HepG2 (cell line): ENCODE results near the gene GNPDA1. TPM values are rescaled to one million over a fixed set of nuclear protein-coding genes. Genes with fewer than 3 reads are reported as not detected.

Experiments
- ATAC-seq: fragments of 200-7000 bp; cut with Tn5 transposase; 3 replicates; pipeline ENCODE4 v1.9.1; 2020; ENCODE audit warnings: mild to moderate bottlenecking, moderate library complexity
- BruUV-seq: library from RNA; stranded (reverse); fragments of 400-500 nt; replicated peaks from 2 replicates; lab custom pipeline; 2021; lab: Mats Ljungman, UMichigan
- CTCF ChIA-PET: fragments of 300-600 bp; formaldehyde crosslinking; extraction: SDS; loops from one replicate; lab custom pipeline; 2021; ENCODE audit warnings: low total read pairs, inconsistent platforms, low intra/inter-chr PET ratio; lab: Yijun Ruan, JAX
- POLR2A ChIA-PET: fragments of 350-600 bp; sonication (Branson Sonifier 250); formaldehyde crosslinking; loops from one replicate; lab custom pipeline; 2020; ENCODE audit warnings: antibody characterized with exemption, inconsistent platforms; lab: Yijun Ruan, JAX
- DNase-seq: peaks from one replicate; pipeline ENCODE4 v3.0.0-alpha.2; 2015; ENCODE audit warnings: low spot score
- FAIRE-seq: peaks from 3 replicates; lab custom pipeline; 2011; peaks lifted over from hg19 to GRCh38; lab: Jason Lieb, UNC
- H2AFZ ChIP-seq: one replicate; pipeline ENCODE4 v1.6.1; 2011; ENCODE audit warnings: low read length, inconsistent platforms
- H3K27ac ChIP-seq: fragments of 300-600 bp; 3 replicates; pipeline ENCODE4 v1.8.0; 2011; ENCODE audit warnings: mixed run types, mild to moderate bottlenecking, mixed read lengths, low read length, inconsistent platforms; ENCODE audit not compliant: insufficient read depth; ENCODE audit errors: extremely low read length
- H3K27me3 ChIP-seq, 2 experiments: fragments of 200-600 bp in 1 of 2; 2 replicates in 1 of 2; 3 replicates in 1 of 2; pipeline versions ENCODE4 v1.6.0 to v1.8.0; 2011; ENCODE audit warnings: low read length in 2 of 2, mild to moderate bottlenecking in 2 of 2, moderate library complexity in 2 of 2, inconsistent platforms in 1 of 2; ENCODE audit not compliant: insufficient read depth in 2 of 2, control insufficient read depth in 1 of 2
- H3K36me3 ChIP-seq, 2 experiments: fragments of 200-600 bp in 1 of 2; replicated peaks in 1 of 2; 2 replicates in 1 of 2; 3 replicates in 1 of 2; pipeline versions ENCODE4 v1.5.1 to v1.8.0; 2011; ENCODE audit warnings: low read length in 2 of 2, inconsistent platforms in 1 of 2; ENCODE audit not compliant: insufficient read depth in 2 of 2, control insufficient read depth in 1 of 2
- H3K4me1 ChIP-seq: 2 replicates; pipeline ENCODE4 v1.5.1; 2012; ENCODE audit warnings: low read length, inconsistent platforms; ENCODE audit not compliant: insufficient read depth
- H3K4me2 ChIP-seq: 2 replicates; pipeline ENCODE4 v1.6.0; 2011; ENCODE audit warnings: low read depth, low read length, inconsistent platforms
- H3K4me3 ChIP-seq, 3 experiments: fragments of 200-600 bp in 1 of 3; sonication (generic), shearing (Covaris generic) in 1 of 3; replicated peaks in 1 of 3; 2 replicates each; pipeline ENCODE4 v1.5.1; 2011 to 2016; ENCODE audit warnings: low read length in 3 of 3, inconsistent platforms in 2 of 3, low read depth in 2 of 3, mild to moderate bottlenecking in 2 of 3, control low read depth in 1 of 3, mixed read lengths in 1 of 3; ENCODE audit not compliant: insufficient read depth in 1 of 3
- H3K79me2 ChIP-seq: one replicate; pipeline ENCODE4 v1.6.1; 2011; ENCODE audit warnings: low read length, inconsistent platforms; ENCODE audit not compliant: insufficient read depth
- H3K9ac ChIP-seq: 2 replicates; pipeline ENCODE4 v1.6.0; 2011; ENCODE audit warnings: mild to moderate bottlenecking, low read depth, low read length, inconsistent platforms; ENCODE audit not compliant: insufficient read depth
- H3K9me3 ChIP-seq: 2 replicates; pipeline ENCODE4 v1.5.1; 2012; ENCODE audit warnings: mild to moderate bottlenecking, low read length
- H4K20me1 ChIP-seq: 2 replicates; pipeline ENCODE4 v1.6.0; 2011; ENCODE audit warnings: inconsistent platforms, mild to moderate bottlenecking, low read length, moderate library complexity; ENCODE audit not compliant: insufficient read depth
- ADNP ChIP-seq: sonication (generic); formaldehyde crosslinking; IDR thresholded peaks from 2 replicates; pipeline ENCODE4 v1.4.0; 2020; ENCODE audit warnings: missing genetic modification reagents
- DRAP1 ChIP-seq: IDR thresholded peaks from 2 replicates; pipeline ENCODE4 v1.6.1; 2016; ENCODE audit warnings: missing genetic modification reagents, missing compliant biosample characterization
- KDM2A ChIP-seq: sonication (generic); formaldehyde crosslinking; IDR thresholded peaks from 2 replicates; pipeline ENCODE4 v1.4.0; 2020; ENCODE audit warnings: low read depth, missing genetic modification reagents, borderline replicate concordance
- RFXANK ChIP-seq: IDR thresholded peaks from 2 replicates; pipeline ENCODE4 v1.6.1; 2016
- SP140L ChIP-seq: sonication (generic); formaldehyde crosslinking; IDR thresholded peaks from 2 replicates; pipeline ENCODE4 v1.4.0; 2020; ENCODE audit warnings: missing genetic modification reagents, borderline replicate concordance
- TBP ChIP-seq: sonication (generic); formaldehyde crosslinking; IDR thresholded peaks from 2 replicates; pipeline ENCODE4 v1.5.0; 2020; ENCODE audit warnings: missing genetic modification reagents
- ZFX ChIP-seq: sonication (generic); formaldehyde crosslinking; IDR thresholded peaks from 2 replicates; pipeline ENCODE4 v1.4.0; 2020; ENCODE audit warnings: mild to moderate bottlenecking, low read depth, missing genetic modification reagents, moderate library complexity
- ZNF615 ChIP-seq: sonication (generic); formaldehyde crosslinking; IDR thresholded peaks from 2 replicates; pipeline ENCODE4 v1.5.0; 2020; ENCODE audit warnings: mild to moderate bottlenecking, missing genetic modification reagents, borderline replicate concordance
- WGBS: methylation state at CpG from one replicate; pipeline ENCODE4 v1.1.6; 2017; ENCODE audit warnings: low lambda C conversion rate; 5-methylcytosine and 5-hydroxymethylcytosine counted together
- in situ Hi-C: cut with HindIII; loops from 2 replicates; pipeline ENCODE4 v1.10.0; 2017; ENCODE audit warnings: low pct_unique_long_range_greater_than_20kb; ENCODE audit not compliant: extremely low pct_ligation_motif_present
- intact Hi-C: fragments of 100-400 bp; cut with micrococcal nuclease; formaldehyde crosslinking; loops from one replicate; pipeline ENCODE4 v1.10.0; 2022; ENCODE audit not compliant: unreplicated experiment
- polyA plus RNA-seq, 8 experiments: library from polyadenylated mRNA; depleted of rRNA in 3 of 8; stranded (reverse) in 7 of 8; unstranded in 1 of 8; fragments of >200 nt; fragmentation: Illumina TruSeq in 4 of 8; extraction: Trizol in 4 of 8; gene quantifications; 2 replicates each; pipeline versions ENCODE4 v1.2.1 to v1.2.3, GENCODE V29; 2011 to 2016; ENCODE audit warnings: low read depth in 4 of 8, missing spikeins in 1 of 8, mixed read lengths in 1 of 8; ENCODE audit not compliant: insufficient read depth in 1 of 8
- total RNA-seq, 5 experiments: library from RNA; depleted of rRNA; stranded (reverse); fragments of >200 nt; fragmentation: Illumina TruSeq; extraction: Trizol; gene quantifications; 2 replicates each; pipeline ENCODE4 v1.2.3, GENCODE V29; 2016; ENCODE audit warnings: low read depth in 1 of 5

The GNPDA1 gene
- total and polyA plus RNA-seq, 2 of the 13 experiments (the other 11 are each of a cell fraction or from before 2014, with no cell fraction given), result 6.0 to 54.1 TPM

- no peak for ATAC-seq
- intact Hi-C loops, result no loop called here
- Histone ChIP-seq H3K27ac (no peak overlapping the region), H3K79me2 (no peaks in the 10 kb centered on the region), H3K36me3 (no peaks in the 10 kb centered on the region), H3K4me3 (no peak overlapping the region), H3K27me3 (peaks cover 0 to 8% of the 10 kb centered on the region in 2 experiments; a peak in 1 of 5 replicates), H4K20me1 (no peaks in the 10 kb centered on the region), H3K4me1 (peaks cover 20% of the 10 kb centered on the region), H3K9me3 (peaks cover 6% of the 10 kb centered on the region; the same call in 1 of the 2 replicates), H3K9ac (no peak overlapping the region), H2AFZ (no peak overlapping the region), H3K4me2 (no peak overlapping the region)
- in situ Hi-C loops, result no loop called here
- POLR2A ChIA-PET, result no interaction called here
- CTCF ChIA-PET, result no interaction called here
- DNase-seq, result no peak
- no TSS peak for BruUV-seq
- no peak for FAIRE-seq
- WGBS, result 0% methylated on average over 1 of the region's 1 CpG
- TF ChIP-seq ADNP (no peak), ZNF615 (CRISPR knock-in tag) (peak; percentile 99), RFXANK (CRISPR knock-in tag) (no peak), KDM2A (no peak)
Measured at GRCh38 chr5:142020122-142020659, 7.4 kb upstream of the GNPDA1 start.

DNA sequence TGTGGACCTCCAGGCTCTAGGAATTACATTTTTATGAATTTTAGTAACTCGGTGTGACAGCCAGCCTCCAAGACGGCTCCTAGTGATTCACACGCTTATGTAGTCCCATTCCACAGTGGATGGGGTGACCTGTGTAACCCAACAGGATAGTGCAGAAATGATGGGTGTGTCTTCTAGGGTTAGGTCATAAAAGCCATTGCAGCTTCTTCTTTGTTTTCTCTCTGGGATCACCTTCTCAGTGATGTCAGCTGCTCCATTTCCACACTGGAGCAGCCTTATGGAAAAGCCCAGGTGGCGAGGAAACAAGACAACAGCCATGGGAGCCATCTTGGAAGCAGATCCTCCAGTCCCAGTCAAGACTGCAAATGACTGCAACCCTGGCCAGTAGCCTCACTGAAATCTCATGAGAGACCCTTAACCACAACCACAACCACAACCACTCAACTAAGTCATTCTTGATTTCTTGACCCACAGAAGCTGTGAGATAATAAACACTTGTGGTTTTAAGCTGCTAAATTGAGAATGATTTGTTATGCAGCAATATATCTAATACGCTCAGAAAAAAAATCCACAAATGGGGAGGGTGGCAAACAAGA lies 5.1 kb upstream of the GNPDA1 start:
- DNase-seq (no peak), FAIRE-seq (no peak), ATAC-seq (no peak)
- H3K9me3 ChIP-seq, result peaks cover 6% of the 10 kb centered on the region; the same call in 1 of the 2 replicates
- POLR2A ChIA-PET, result no interaction called here
- no peaks in the 10 kb centered on the region for H4K20me1 ChIP-seq
- H3K4me2 ChIP-seq, result no peak overlapping the region
- peaks cover 30% of the 10 kb centered on the region for H3K4me1 ChIP-seq
- in situ Hi-C loops (no loop called here), intact Hi-C loops (no loop called here)
- CTCF ChIA-PET, result no interaction called here
- no peaks in the 10 kb centered on the region for H3K36me3 ChIP-seq
- no TSS peak for BruUV-seq
- 59% methylated on average over 5 of the region's 5 CpGs for WGBS
- TF ChIP-seq ZFX (no peak), TBP (CRISPR knock-in tag) (no peak), SP140L (CRISPR knock-in tag) (no peak), DRAP1 (CRISPR knock-in tag) (no peak)
- no peak overlapping the region for H3K9ac ChIP-seq
- H3K27me3 ChIP-seq, result 0 out of 5 replicates have a peak, but pooled peaks cover 0 to 5% of the 10 kb centered on the region in 2 experiments
- no peak overlapping the region for H2AFZ ChIP-seq
- no peak overlapping the region for H3K27ac ChIP-seq
- no peak overlapping the region for H3K4me3 ChIP-seq
- H3K79me2 ChIP-seq, result no peaks in the 10 kb centered on the region
